WTC11 (cell line): ENCODE results near the gene RTKN. TPM values are rescaled to one million over a fixed set of nuclear protein-coding genes. Genes with fewer than 3 reads are reported as not detected.

Experiments
- CBFB ChIP-seq: sonication (generic); formaldehyde crosslinking; IDR thresholded peaks from 2 replicates; pipeline ENCODE4 v1.8.1; 2022; ENCODE audit warnings: mild to moderate bottlenecking, low read depth, missing genetic modification reagents
- ETV6 ChIP-seq: sonication (generic); formaldehyde crosslinking; IDR thresholded peaks from 2 replicates; pipeline ENCODE4 v1.8.1; 2022; ENCODE audit warnings: mild to moderate bottlenecking, missing genetic modification reagents
- FOXJ3 ChIP-seq: sonication (generic); formaldehyde crosslinking; IDR thresholded peaks from 2 replicates; pipeline ENCODE4 v1.9.0; 2021; ENCODE audit warnings: missing genetic modification reagents, mild to moderate bottlenecking, borderline replicate concordance
- IRF1 ChIP-seq: sonication (generic); formaldehyde crosslinking; IDR thresholded peaks from 2 replicates; pipeline ENCODE4 v1.8.0; 2023; ENCODE audit warnings: missing genetic modification reagents
- IRF2 ChIP-seq: sonication (generic); formaldehyde crosslinking; IDR thresholded peaks from 2 replicates; pipeline ENCODE4 v1.8.0; 2022; ENCODE audit warnings: low read depth, missing genetic modification reagents, borderline replicate concordance
- NR3C1 ChIP-seq: sonication (generic); formaldehyde crosslinking; conservative IDR thresholded peaks from 2 replicates; pipeline ENCODE4 v1.8.1; 2023; ENCODE audit warnings: low read depth, mild to moderate bottlenecking, missing genetic modification reagents
- RELA ChIP-seq: sonication (generic); formaldehyde crosslinking; IDR thresholded peaks from 2 replicates; pipeline ENCODE4 v1.8.1; 2022; ENCODE audit warnings: missing genetic modification reagents, mild to moderate bottlenecking, borderline replicate concordance
- RORB ChIP-seq: fragments of 250-450 bp; sonication (Bioruptor Pico); IDR thresholded peaks from 2 replicates; pipeline ENCODE4 v1.9.0; 2021; ENCODE audit warnings: mild to moderate bottlenecking
- STAT6 ChIP-seq: sonication (generic); formaldehyde crosslinking; conservative IDR thresholded peaks from 2 replicates; pipeline ENCODE4 v1.8.1; 2023; ENCODE audit warnings: mild to moderate bottlenecking, low read depth, missing genetic modification reagents, moderate library complexity
- ZNF219 ChIP-seq: sonication (generic); formaldehyde crosslinking; IDR thresholded peaks from 2 replicates; pipeline ENCODE4 v1.8.0; 2023; ENCODE audit warnings: missing genetic modification reagents, mild to moderate bottlenecking, borderline replicate concordance
- ZNF512 ChIP-seq: sonication (generic); formaldehyde crosslinking; IDR thresholded peaks from 2 replicates; pipeline ENCODE4 v1.8.1; 2022; ENCODE audit warnings: missing genetic modification reagents, borderline replicate concordance
- total RNA-seq: library from RNA; stranded (reverse); gene quantifications from 3 replicates; pipeline ENCODE4 v1.2.3, GENCODE V29; 2021
- TF ChIP-seq, protein P1 (sequence below): sonication (generic); formaldehyde crosslinking; IDR thresholded peaks from 2 replicates; pipeline ENCODE4 v1.8.1; 2023; ENCODE audit warnings: mild to moderate bottlenecking, missing genetic modification reagents, moderate library complexity
- TF ChIP-seq, protein P2 (sequence below): sonication (generic); formaldehyde crosslinking; IDR thresholded peaks from 2 replicates; pipeline ENCODE4 v1.8.1; 2023; ENCODE audit warnings: mild to moderate bottlenecking, missing genetic modification reagents, moderate library complexity
- TF ChIP-seq, protein P3 (sequence below): sonication (generic); formaldehyde crosslinking; IDR thresholded peaks from 2 replicates; pipeline ENCODE4 v1.8.0; 2023; ENCODE audit warnings: missing genetic modification reagents, mild to moderate bottlenecking, borderline replicate concordance
- TF ChIP-seq, protein P4 (sequence below): sonication (generic); formaldehyde crosslinking; IDR thresholded peaks from 2 replicates; pipeline ENCODE4 v1.8.0; 2022; ENCODE audit warnings: mild to moderate bottlenecking, missing genetic modification reagents
- TF ChIP-seq, protein P5 (sequence below): sonication (generic); formaldehyde crosslinking; IDR thresholded peaks from 2 replicates; pipeline ENCODE4 v1.8.1; 2022; ENCODE audit warnings: mild to moderate bottlenecking, missing genetic modification reagents, moderate library complexity, borderline replicate concordance
- TF ChIP-seq, protein P6 (sequence below): sonication (generic); formaldehyde crosslinking; IDR thresholded peaks from 2 replicates; pipeline ENCODE4 v1.8.0; 2022; ENCODE audit warnings: missing genetic modification reagents

The RTKN gene
- total RNA-seq, 1 experiment from 2014 or later = 80.1 TPM

DNA sequence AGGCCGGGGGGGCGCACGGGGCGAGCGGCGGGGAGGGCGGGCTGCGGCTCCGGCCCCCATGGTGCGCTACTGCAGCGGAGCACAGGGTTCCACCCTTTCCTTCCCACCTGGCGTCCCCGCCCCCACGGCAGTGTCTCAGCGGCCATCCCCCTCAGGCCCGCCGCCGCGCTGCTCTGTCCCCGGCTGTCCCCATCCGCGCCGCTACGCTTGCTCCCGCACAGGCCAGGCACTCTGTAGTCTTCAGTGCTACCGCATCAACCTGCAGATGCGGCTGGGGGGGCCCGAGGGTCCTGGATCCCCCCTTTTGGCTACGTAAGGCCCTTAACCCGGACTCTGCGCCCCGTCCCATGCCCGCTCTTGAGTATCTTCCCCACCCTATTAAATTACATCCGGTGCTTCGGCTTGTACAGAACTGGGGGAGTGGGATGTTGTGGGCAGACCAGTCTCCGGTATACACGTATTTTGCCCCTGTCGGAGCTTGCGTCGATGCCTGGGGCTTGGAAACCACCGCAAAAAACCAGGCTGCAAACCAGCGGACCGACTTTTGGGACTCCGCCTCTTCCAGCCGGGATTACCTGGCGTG, 15.9 kb upstream of the RTKN start (continued):
- no peak for TF ChIP-seq RORB
- TF ChIP-seq, protein P1, sequence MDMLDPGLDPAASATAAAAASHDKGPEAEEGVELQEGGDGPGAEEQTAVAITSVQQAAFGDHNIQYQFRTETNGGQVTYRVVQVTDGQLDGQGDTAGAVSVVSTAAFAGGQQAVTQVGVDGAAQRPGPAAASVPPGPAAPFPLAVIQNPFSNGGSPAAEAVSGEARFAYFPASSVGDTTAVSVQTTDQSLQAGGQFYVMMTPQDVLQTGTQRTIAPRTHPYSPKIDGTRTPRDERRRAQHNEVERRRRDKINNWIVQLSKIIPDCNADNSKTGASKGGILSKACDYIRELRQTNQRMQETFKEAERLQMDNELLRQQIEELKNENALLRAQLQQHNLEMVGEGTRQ = no peak
- no peak for TF ChIP-seq IRF2 (CRISPR knock-in tag)
- TF ChIP-seq, protein P2, sequence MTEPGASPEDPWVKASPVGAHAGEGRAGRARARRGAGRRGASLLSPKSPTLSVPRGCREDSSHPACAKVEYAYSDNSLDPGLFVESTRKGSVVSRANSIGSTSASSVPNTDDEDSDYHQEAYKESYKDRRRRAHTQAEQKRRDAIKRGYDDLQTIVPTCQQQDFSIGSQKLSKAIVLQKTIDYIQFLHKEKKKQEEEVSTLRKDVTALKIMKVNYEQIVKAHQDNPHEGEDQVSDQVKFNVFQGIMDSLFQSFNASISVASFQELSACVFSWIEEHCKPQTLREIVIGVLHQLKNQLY = no peak
- no peak for TF ChIP-seq IRF1
- no peak for TF ChIP-seq ZNF512
- no peak for TF ChIP-seq FOXJ3 (CRISPR knock-in tag)
- TF ChIP-seq ETV6 (CRISPR knock-in tag) = 0 out of 2 replicates have a peak, but pooled peaks have one; percentile 27
- TF ChIP-seq STAT6 (CRISPR knock-in tag) = no peak
- no peak for TF ChIP-seq NR3C1 (CRISPR knock-in tag)
- TF ChIP-seq, protein P3, sequence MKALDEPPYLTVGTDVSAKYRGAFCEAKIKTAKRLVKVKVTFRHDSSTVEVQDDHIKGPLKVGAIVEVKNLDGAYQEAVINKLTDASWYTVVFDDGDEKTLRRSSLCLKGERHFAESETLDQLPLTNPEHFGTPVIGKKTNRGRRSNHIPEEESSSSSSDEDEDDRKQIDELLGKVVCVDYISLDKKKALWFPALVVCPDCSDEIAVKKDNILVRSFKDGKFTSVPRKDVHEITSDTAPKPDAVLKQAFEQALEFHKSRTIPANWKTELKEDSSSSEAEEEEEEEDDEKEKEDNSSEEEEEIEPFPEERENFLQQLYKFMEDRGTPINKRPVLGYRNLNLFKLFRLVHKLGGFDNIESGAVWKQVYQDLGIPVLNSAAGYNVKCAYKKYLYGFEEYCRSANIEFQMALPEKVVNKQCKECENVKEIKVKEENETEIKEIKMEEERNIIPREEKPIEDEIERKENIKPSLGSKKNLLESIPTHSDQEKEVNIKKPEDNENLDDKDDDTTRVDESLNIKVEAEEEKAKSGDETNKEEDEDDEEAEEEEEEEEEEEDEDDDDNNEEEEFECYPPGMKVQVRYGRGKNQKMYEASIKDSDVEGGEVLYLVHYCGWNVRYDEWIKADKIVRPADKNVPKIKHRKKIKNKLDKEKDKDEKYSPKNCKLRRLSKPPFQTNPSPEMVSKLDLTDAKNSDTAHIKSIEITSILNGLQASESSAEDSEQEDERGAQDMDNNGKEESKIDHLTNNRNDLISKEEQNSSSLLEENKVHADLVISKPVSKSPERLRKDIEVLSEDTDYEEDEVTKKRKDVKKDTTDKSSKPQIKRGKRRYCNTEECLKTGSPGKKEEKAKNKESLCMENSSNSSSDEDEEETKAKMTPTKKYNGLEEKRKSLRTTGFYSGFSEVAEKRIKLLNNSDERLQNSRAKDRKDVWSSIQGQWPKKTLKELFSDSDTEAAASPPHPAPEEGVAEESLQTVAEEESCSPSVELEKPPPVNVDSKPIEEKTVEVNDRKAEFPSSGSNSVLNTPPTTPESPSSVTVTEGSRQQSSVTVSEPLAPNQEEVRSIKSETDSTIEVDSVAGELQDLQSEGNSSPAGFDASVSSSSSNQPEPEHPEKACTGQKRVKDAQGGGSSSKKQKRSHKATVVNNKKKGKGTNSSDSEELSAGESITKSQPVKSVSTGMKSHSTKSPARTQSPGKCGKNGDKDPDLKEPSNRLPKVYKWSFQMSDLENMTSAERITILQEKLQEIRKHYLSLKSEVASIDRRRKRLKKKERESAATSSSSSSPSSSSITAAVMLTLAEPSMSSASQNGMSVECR = no peak
- TF ChIP-seq, protein P4, sequence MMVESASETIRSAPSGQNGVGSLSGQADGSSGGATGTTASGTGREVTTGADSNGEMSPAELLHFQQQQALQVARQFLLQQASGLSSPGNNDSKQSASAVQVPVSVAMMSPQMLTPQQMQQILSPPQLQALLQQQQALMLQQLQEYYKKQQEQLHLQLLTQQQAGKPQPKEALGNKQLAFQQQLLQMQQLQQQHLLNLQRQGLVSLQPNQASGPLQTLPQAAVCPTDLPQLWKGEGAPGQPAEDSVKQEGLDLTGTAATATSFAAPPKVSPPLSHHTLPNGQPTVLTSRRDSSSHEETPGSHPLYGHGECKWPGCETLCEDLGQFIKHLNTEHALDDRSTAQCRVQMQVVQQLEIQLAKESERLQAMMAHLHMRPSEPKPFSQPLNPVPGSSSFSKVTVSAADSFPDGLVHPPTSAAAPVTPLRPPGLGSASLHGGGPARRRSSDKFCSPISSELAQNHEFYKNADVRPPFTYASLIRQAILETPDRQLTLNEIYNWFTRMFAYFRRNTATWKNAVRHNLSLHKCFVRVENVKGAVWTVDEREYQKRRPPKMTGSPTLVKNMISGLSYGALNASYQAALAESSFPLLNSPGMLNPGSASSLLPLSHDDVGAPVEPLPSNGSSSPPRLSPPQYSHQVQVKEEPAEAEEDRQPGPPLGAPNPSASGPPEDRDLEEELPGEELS (CRISPR knock-in tag) = no peak
- TF ChIP-seq ZNF219 = no peak
- TF ChIP-seq CBFB (CRISPR knock-in tag) = peak; percentile 62; the same call in 1 of the 2 replicates
- TF ChIP-seq, protein P5, sequence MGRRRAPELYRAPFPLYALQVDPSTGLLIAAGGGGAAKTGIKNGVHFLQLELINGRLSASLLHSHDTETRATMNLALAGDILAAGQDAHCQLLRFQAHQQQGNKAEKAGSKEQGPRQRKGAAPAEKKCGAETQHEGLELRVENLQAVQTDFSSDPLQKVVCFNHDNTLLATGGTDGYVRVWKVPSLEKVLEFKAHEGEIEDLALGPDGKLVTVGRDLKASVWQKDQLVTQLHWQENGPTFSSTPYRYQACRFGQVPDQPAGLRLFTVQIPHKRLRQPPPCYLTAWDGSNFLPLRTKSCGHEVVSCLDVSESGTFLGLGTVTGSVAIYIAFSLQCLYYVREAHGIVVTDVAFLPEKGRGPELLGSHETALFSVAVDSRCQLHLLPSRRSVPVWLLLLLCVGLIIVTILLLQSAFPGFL (CRISPR knock-in tag) = 0 out of 2 replicates have a peak, but pooled peaks have one; percentile 63
- TF ChIP-seq, protein P6, sequence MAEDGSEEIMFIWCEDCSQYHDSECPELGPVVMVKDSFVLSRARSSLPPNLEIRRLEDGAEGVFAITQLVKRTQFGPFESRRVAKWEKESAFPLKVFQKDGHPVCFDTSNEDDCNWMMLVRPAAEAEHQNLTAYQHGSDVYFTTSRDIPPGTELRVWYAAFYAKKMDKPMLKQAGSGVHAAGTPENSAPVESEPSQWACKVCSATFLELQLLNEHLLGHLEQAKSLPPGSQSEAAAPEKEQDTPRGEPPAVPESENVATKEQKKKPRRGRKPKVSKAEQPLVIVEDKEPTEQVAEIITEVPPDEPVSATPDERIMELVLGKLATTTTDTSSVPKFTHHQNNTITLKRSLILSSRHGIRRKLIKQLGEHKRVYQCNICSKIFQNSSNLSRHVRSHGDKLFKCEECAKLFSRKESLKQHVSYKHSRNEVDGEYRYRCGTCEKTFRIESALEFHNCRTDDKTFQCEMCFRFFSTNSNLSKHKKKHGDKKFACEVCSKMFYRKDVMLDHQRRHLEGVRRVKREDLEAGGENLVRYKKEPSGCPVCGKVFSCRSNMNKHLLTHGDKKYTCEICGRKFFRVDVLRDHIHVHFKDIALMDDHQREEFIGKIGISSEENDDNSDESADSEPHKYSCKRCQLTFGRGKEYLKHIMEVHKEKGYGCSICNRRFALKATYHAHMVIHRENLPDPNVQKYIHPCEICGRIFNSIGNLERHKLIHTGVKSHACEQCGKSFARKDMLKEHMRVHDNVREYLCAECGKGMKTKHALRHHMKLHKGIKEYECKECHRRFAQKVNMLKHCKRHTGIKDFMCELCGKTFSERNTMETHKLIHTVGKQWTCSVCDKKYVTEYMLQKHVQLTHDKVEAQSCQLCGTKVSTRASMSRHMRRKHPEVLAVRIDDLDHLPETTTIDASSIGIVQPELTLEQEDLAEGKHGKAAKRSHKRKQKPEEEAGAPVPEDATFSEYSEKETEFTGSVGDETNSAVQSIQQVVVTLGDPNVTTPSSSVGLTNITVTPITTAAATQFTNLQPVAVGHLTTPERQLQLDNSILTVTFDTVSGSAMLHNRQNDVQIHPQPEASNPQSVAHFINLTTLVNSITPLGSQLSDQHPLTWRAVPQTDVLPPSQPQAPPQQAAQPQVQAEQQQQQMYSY (CRISPR knock-in tag) = no peak
- TF ChIP-seq RELA (CRISPR knock-in tag) = 0 out of 2 replicates have a peak, but pooled peaks have one; percentile 63
